Stimulated activated CD8-positive, alpha-beta memory T cell treated with anti-CD3 and anti-CD28 coated beads, Interleukin-15, amount 100 ng/mL, for 24 hours (primary cell): ENCODE results near the gene N4BP2L2.

ENCODE experiments used
- DNase-seq: peaks from one replicate; pipeline ENCODE4 v3.0.0-alpha.2; 2020; ENCODE audit warnings: low read depth

The N4BP2L2 gene

GRCh38 chr13:32468502-32469142, 70.0 kb downstream of the N4BP2L2 start:
- DNase-seq = no peak

- DNase-seq = no peak
Measured at GRCh38 chr13:32456591-32456990, 82.0 kb downstream of the N4BP2L2 start.

GRCh38 chr13:32455594-32455903, 83.0 kb downstream of the N4BP2L2 start:
- no peak for DNase-seq

- no peak for DNase-seq
Measured at GRCh38 chr13:32454886-32455593, 83.6 kb downstream of the N4BP2L2 start.

- DNase-seq = no peak
Measured at GRCh38 chr13:32453981-32454380, 84.6 kb downstream of the N4BP2L2 start.

GRCh38 chr13:32448972-32449371, 89.6 kb downstream of the N4BP2L2 start:
- no peak for DNase-seq

- DNase-seq = no peak
Measured at GRCh38 chr13:32447894-32448623, 90.5 kb downstream of the N4BP2L2 start.

GRCh38 chr13:32446773-32447465, 91.7 kb downstream of the N4BP2L2 start:
- DNase-seq = no peak

GRCh38 chr13:32446220-32446619, 92.4 kb downstream of the N4BP2L2 start:
- DNase-seq = no peak

GRCh38 chr13:32445461-32445860, 93.1 kb downstream of the N4BP2L2 start:
- DNase-seq = no peak

- DNase-seq = no peak
Measured at GRCh38 chr13:32443111-32443510, 95.5 kb downstream of the N4BP2L2 start.

- DNase-seq = no peak
Measured at GRCh38 chr13:32438871-32439270, 99.7 kb downstream of the N4BP2L2 start.

- no peak for DNase-seq
Measured at GRCh38 chr13:32432856-32433255, 105.7 kb downstream of the N4BP2L2 start.

GRCh38 chr13:32431361-32431760, 107.2 kb downstream of the N4BP2L2 start:
- no peak for DNase-seq

- DNase-seq = no peak
Measured at GRCh38 chr13:32430018-32430747, 108.4 kb downstream of the N4BP2L2 start.

- DNase-seq = no peak
Measured at GRCh38 chr13:32429433-32429909, 109.1 kb downstream of the N4BP2L2 start.

- no peak for DNase-seq
Measured at GRCh38 chr13:32428581-32429432, 109.8 kb downstream of the N4BP2L2 start.

- DNase-seq = peak; percentile 53
Measured at GRCh38 chr13:32427852-32428580, 110.6 kb downstream of the N4BP2L2 start, which contains the start of gene N4BP2L1. N4BP2L1 (minus strand) TSS chr13:32428130; CDS start chr13:32428082, 48 bp downstream.

- peak; percentile 28 for DNase-seq
Measured at GRCh38 chr13:32426990-32427851, 111.4 kb downstream of the N4BP2L2 start.
